Bronchus fibroblast of lung (primary cell): ENCODE measurements around the gene SPAG6. TPM values are rescaled to one million over a fixed set of nuclear protein-coding genes. Genes with fewer than 3 reads are reported as not detected.

Experiments
- total RNA-seq: library from RNA; depleted of rRNA; stranded (reverse); fragments of >200 nt; gene quantifications from 2 replicates; pipeline ENCODE4 v1.2.3, GENCODE V29; 2015

Gene SPAG6
- not detected in 2 replicates for total RNA-seq

DNA sequence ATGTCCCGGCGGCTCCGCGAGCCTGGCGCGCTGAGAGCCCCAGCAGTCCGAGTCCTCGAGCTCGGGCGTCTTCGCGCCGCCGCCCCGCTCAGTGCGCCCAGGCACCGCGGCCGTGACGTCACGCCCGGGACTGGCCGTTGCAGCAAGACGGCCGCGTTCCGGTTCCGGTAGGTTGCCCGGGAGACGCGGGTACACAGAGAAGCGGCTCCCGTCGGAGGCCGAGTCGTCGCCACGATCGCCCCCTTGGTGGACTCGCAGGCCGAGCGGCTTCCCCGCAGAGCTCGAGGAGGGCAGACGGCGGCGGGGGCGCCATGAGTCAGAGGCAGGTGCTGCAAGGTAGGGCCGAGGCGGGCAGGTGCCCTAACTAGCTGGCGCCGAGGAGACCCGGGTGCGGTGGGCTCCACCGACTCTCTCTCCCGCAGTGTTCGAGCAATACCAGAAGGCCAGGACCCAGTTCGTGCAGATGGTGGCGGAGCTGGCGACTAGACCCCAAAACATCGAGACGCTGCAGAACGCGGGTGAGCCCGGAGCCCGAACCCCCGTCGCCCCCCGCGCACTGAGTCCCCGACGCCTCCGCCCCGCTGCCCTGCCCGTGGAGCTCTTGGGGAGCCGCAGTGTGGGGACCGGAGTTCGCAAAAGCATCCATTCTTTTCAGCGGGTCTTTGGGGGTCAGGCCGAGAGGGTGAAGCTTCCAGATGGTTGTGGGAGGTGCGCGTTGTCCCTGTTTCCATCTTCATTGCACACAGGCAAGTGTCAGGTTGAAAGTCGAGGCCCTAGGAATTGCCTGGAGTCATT, at the start of gene SPAG6:
Gene SPAG6 (plus strand): TSS at position 196 of the 795 bp plus-strand sequence. CDS start 116 bp downstream, at position 312.

GRCh38 chr10:22316286-22317075, 28.8 kb upstream of the SPAG6 start, which contains the start of gene COMMD3:
Gene COMMD3, plus strand, starts transcription at chr10:22316388. Its CDS starts 30 bp downstream, at chr10:22316418.

DNA sequence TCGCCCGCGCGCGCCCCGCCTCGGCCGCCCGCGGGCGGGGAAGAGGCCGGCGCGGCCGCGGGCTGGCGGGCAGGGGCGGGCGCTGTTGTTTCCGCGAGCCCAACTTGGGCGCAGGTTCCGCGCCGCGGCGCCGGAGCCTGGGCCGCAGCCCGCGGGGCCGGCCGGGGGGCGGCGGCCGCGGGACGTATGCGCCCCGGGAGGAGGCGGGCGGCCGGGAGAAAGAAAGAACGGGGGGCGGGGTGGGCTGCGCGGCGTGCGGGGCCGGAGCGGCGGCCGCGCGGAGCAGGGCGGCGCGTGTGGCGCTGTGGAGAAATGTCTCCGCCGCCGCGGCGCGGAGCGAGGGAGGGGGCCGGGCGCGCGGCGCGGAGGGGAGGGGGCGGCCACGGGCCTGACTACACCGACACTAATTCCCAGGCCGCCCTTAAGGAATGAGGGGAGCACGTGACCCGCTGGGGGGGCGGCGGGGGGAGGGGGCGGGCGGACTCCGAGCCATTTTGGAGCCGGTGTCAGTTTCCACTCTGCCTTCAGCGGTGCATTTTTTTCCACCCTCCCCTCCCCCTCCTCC, 24.6 kb upstream of the SPAG6 start, which contains the start of gene BMI1:
Gene BMI1 (plus strand): TSS at position 509 of the 565 bp plus-strand sequence. CDS start 5,351 bp downstream, outside the sequence.

Other genes starting within 250 kb of the SPAG6 start
- not detected in 2 replicates for gene EBLN1, start 127.5 kb upstream of the SPAG6 start, total RNA-seq
- 47.0 and 53.1 TPM in 2 replicates for gene COMMD3, start 29.1 kb upstream of the SPAG6 start, total RNA-seq
- 24.1 and 35.6 TPM in 2 replicates for gene BMI1, start 24.4 kb upstream of the SPAG6 start, total RNA-seq